Keratinocyte (primary cell): ENCODE results near the gene ARHGDIB.

Experiments
- CTCF ChIP-seq, 3 experiments: IDR thresholded peaks in 1 of 3; conservative IDR thresholded peaks in 1 of 3; optimal IDR thresholded peaks in 1 of 3; 2 replicates in 2 of 3; 3 replicates in 1 of 3; pipeline versions ENCODE3 to v1.5.1; 2011; ENCODE audit warnings: low read length in 3 of 3, mild to moderate bottlenecking in 3 of 3, moderate library complexity in 2 of 3, control low read depth in 1 of 3, inconsistent platforms in 1 of 3; ENCODE audit not compliant: insufficient read depth in 2 of 3; ENCODE audit errors: extremely low read depth in 1 of 3
- EZH2 ChIP-seq: IDR thresholded peaks from one replicate; pipeline ENCODE4 v1.6.1; 2012; ENCODE audit warnings: inconsistent platforms, mild to moderate bottlenecking, low read length, moderate library complexity

- no peak for TF ChIP-seq CTCF (optimal IDR thresholded peaks at IDR 0.05 in 1 of 3, IDR thresholded peaks at IDR 0.05 in 1 of 3, conservative IDR thresholded peaks at IDR 0.05 in 1 of 3; ENCODE audit: extremely low read depth in 1 of 3, insufficient read depth in 2 of 3, low read length in 3 of 3)
- no peak for TF ChIP-seq EZH2
Observed at GRCh38 chr12:14989790-14990189, 28.4 kb upstream of the ARHGDIB start.
